Cardiac ventricle fibroblast (primary cell): ENCODE measurements around the gene SMIM12. TPM values are rescaled to one million over a fixed set of nuclear protein-coding genes. Genes with fewer than 3 reads are reported as not detected.

Experiments used
- total RNA-seq: library from RNA; depleted of rRNA; stranded (reverse); fragments of >200 nt; gene quantifications from 2 replicates; pipeline ENCODE4 v1.2.3, GENCODE V29; 2015

Gene SMIM12
- 25.4 and 40.6 TPM in 2 replicates for total RNA-seq

GRCh38 chr1:34859446-34860200, at the start of gene SMIM12:
Gene SMIM12 (minus strand): TSS chr1:34859749. CDS start chr1:34855977, 3,772 bp downstream.

Other genes starting within 250 kb of the SMIM12 start
- gene GJB5, start 104.7 kb downstream of the SMIM12 start, total RNA-seq: not detected in 2 replicates
- gene GJB4, start 100.0 kb downstream of the SMIM12 start, total RNA-seq: not detected in 2 replicates
- not detected in 2 replicates for gene GJB3, start 78.5 kb downstream of the SMIM12 start, total RNA-seq
- gene GJA4, start 66.8 kb downstream of the SMIM12 start, total RNA-seq: 1.4 and 3.1 TPM in 2 replicates
- gene DLGAP3, start 69.9 kb upstream of the SMIM12 start, total RNA-seq: 0.12 TPM in 1 of 2 replicates, not detected in the other
- 61.8 and 63.0 TPM in 2 replicates for gene TMEM35B, start 125.6 kb upstream of the SMIM12 start, total RNA-seq
- gene ZMYM6, start 172.2 kb upstream of the SMIM12 start, total RNA-seq: 10.4 and 10.7 TPM in 2 replicates
- 11.2 and 16.8 TPM in 2 replicates for gene ZMYM1, start 219.6 kb upstream of the SMIM12 start, total RNA-seq